GM12892 (cell line): ENCODE results near the gene HMCES.
"Not testable (repeated sequence)": the region's sequence is repeated elsewhere in the genome, so short reads cannot be mapped to it uniquely, and the experiment has no call there.

ENCODE experiments used
- DNase-seq: peaks from one replicate; pipeline ENCODE4 v3.0.0; 2011; ENCODE audit not compliant: insufficient read length
- FAIRE-seq: peaks from 2 replicates; lab custom pipeline; 2011; peaks lifted over from hg19 to GRCh38; lab: Jason Lieb, UNC
- POLR2A ChIP-seq: IDR thresholded peaks from 2 replicates; pipeline ENCODE4 v1.6.1; 2011; ENCODE audit warnings: low read depth, low read length, control low read depth
- POLR2AphosphoS5 ChIP-seq: IDR thresholded peaks from 2 replicates; pipeline ENCODE4 v1.6.1; 2011; ENCODE audit warnings: low read depth, low read length, control low read depth
- TAF1 ChIP-seq: IDR thresholded peaks from 2 replicates; pipeline ENCODE4 v1.6.1; 2011; ENCODE audit warnings: low read depth, mild to moderate bottlenecking, control low read depth, low read length, borderline replicate concordance

HMCES gene

GRCh38 chr3:129329858-129330257 lies 51.2 kb downstream of the HMCES start:
- DNase-seq (no peak), FAIRE-seq (no peak)
- no peak for TF ChIP-seq TAF1
- no peak for TF ChIP-seq POLR2AphosphoS5
- no peak for TF ChIP-seq POLR2A

DNA sequence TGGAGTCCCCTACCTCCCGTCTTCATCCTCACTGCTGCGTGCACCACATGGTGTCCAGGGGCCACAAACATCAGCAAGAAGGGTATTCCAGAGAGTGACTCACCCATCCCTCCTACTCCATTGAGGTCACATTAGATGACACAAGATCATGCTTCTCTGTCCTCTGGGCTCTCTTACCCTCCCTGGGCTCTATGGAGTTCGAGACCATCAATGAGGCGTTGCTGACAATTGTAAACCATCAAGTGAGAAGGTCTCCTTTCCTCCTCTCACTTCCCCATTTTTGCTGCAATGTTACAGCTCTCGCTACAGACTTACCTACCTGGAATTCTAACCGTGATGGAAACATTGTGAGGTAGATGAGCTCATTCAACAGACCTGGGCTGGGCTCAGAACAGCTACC lies 51.7 kb downstream of the HMCES start:
- TF ChIP-seq TAF1 (no peak), POLR2AphosphoS5 (no peak), POLR2A (no peak)
- no peak for DNase-seq
- FAIRE-seq: no peak

DNA sequence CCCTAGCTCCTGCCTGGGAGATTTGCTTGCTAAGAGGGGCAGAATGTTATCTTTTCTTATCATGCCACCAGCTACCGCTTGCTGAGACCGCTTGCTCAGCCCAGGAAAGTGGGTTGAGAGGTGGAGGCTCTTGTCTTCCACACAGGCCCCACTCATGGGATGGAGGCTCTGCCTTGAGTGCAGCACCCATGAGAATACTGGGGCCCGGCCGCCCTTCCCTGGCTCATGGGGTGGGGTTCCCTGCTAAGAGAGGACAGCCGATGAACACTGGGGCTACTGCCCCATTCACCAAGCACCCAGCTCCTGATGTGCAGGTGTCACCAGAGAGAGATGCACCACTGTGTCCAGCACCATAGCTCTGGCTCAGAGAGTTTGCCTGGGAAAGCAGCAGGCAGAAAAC lies 55.2 kb downstream of the HMCES start:
- no peak for DNase-seq
- FAIRE-seq: no peak
- no peak for TF ChIP-seq POLR2A
- no peak for TF ChIP-seq POLR2AphosphoS5
- no peak for TF ChIP-seq TAF1

DNA sequence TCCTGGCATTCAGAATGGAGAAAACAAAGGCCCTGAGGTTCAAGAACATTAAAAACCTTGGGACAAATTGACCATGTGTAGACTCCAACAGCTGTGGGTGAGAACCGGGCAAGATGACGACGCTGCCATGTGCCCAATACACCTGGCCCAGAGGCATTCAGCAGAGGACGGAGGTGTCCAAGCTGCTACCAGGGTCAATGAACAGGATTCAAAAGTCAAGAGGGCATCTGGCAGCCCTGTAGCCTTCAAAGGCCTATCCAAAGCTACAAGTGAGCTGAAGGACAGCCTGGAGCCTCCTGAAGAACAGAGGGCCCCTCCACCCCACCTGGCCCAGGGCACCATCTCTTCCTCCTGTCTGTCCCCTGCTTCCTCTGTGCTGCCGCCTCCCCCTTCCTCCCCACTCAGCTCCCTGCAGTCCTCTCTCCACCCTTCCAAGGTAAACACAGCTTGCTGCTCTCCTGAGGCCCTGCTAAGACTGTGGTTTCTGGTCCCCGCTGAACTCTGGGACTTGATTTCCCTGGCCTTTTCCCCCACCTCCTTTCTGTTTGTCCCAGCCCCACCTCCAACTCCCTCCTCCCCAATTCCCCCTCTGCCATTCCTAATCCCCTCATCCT lies 57.5 kb downstream of the HMCES start:
- TF ChIP-seq POLR2AphosphoS5 (no peak), TAF1 (no peak), POLR2A (no peak)
- no peak for FAIRE-seq
- no peak for DNase-seq

DNA sequence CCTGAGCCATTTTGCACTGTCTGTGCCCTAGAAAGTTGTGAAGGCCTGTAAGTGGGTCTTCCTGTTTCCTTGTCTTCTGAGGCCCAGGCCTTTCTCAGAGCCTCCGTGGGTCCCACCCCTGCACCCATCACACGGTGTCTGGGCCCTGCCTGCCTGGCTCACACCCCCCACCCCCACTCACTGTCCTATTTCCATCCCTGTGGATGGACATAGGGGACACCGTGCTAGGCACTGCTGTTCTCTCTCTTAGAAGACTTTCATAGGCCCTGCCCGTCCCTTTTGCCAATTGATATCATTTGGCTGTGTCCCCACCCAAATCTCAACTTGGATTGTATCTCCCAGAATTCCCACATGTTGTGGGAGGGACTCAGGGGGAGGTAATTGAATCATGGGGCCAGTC lies 59.0 kb downstream of the HMCES start:
- FAIRE-seq, DNase-seq: not testable (repeated sequence)

- not testable (repeated sequence) for FAIRE-seq, DNase-seq
Measured at GRCh38 chr3:129339186-129339585, 60.5 kb downstream of the HMCES start.

DNA sequence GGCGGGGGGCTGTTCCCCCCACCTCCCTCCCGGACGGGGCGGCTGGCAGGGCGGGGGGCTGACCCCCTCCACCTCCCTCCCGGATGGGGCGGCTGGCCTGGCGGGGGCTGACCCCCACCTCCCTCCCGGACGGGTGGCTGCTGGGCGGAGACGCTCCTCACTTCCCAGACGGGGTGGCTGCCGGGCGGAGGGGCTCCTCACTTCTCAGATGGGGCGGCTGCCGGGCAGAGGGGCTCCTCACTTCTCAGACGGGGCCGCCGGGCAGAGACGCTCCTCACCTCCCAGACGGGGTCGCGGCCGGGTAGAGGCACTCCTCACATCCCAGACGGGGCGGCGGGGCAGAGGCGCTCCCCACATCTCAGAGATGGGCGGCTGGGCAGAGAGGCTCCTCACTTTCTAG lies 61.2 kb downstream of the HMCES start:
- not testable (repeated sequence) for FAIRE-seq

DNA sequence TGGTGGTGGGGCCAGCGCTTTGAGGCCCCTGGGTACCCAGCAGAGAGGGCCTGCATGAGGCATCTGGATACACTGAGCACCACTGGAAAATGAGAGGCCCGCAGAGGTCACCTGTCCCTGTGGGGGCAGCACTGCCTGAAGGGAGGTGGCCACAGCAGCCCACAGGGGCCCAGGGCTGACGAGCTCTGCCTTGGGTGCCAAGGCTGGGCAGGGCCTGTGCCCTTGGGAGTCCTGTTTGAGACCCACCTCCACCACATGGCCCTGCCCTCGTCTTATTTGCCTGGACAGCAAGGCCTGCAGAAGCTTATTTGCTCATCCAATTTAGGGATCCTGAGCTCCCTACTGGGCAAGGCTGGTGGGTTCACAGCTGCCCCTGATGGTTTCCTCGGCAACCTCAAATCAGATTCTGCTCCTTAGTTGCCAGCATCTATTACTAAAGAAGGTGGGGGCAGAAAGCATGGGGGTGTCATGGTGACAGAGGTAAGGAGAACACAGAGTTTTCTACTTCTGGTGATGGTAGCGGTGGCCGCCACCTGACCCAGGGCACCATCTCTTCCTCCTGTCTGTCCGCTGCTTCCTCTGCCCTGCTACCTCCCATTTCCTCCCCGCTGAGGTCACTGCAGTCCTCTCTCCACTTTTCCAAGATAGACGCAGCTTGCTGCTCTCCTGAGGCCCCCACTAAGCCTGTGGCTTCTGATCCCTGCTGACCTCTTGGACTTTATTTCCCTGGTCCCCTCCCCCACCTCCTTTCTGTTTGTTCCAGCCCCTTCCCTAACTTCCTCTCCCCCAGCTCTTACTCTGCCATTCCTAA lies 62.9 kb downstream of the HMCES start:
- TF ChIP-seq POLR2AphosphoS5 (no peak), POLR2A (no peak), TAF1 (no peak)
- no peak for DNase-seq
- no peak for FAIRE-seq

More for the DNA sequence above, 61.2 kb downstream of the HMCES start:
- DNase-seq: not testable (repeated sequence)

GRCh38 chr3:129343643-129344360 lies 65.1 kb downstream of the HMCES start:
- FAIRE-seq: no peak
- TF ChIP-seq POLR2A (no peak), POLR2AphosphoS5 (no peak), TAF1 (no peak)
- DNase-seq: no peak

DNA sequence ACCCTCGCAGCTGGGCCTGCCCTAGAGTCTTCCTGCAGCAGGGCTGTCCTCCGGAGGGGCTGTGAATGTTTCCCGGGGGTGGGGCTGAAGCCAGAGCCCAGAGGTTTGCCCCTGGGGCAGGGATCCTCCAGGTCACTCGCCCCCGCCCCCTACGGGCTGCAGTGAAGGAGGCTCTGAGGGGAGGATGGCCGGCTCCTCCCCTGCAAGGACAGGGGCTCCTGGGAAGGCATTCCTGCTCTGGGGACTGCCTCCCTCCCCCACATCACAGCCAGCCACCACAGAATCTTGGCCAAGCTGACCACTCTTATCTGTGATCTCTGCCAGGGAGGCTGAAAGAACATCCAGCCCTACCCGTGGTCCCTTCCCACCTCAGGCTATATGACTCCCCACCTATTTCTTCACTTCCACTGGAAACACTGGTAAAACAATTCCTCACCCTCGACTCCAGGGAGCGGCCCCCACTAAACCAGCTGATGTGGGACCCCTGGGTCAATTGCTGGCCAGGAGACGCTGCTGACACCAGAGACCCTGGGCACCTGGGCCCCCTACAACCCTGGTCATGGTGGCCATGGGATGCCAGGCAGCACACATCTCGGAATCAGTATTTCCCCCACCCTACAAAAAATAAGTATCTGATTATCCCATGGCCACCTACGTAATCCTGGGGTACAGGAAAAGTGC lies 66.0 kb downstream of the HMCES start:
- TF ChIP-seq POLR2A (no peak), TAF1 (no peak), POLR2AphosphoS5 (no peak)
- FAIRE-seq: no peak
- no peak for DNase-seq

- TF ChIP-seq POLR2A: no peak
- no peak for TF ChIP-seq POLR2AphosphoS5
- no peak for TF ChIP-seq TAF1
- no peak for DNase-seq
- no peak for FAIRE-seq
Measured at GRCh38 chr3:129345281-129345680, 66.6 kb downstream of the HMCES start.
